Peyer's patch (tissue), 4 donors: Measurements from ENCODE around the gene NR0B2.

ENCODE experiments used
- POLR2A ChIP-seq, 2 donors: fragments of 450-650 bp; IDR thresholded peaks; one replicate each; pipeline ENCODE4 v1.5.1; 2017; ENCODE audit warnings: antibody characterized with exemption in 2 of 2, mild to moderate bottlenecking in 2 of 2, moderate library complexity in 2 of 2
- TF ChIP-seq, protein P1 (sequence below), 6 experiments: fragments of 450-650 bp in 4 of 6; fragments of 200-600 bp in 2 of 6; sonication (generic) in 1 of 6; IDR thresholded peaks; one replicate each; pipeline ENCODE4 v1.5.1; 2017 to 2019; ENCODE audit warnings: antibody characterized with exemption in 6 of 6, mild to moderate bottlenecking in 3 of 6, moderate library complexity in 1 of 6

- TF ChIP-seq, protein P1, sequence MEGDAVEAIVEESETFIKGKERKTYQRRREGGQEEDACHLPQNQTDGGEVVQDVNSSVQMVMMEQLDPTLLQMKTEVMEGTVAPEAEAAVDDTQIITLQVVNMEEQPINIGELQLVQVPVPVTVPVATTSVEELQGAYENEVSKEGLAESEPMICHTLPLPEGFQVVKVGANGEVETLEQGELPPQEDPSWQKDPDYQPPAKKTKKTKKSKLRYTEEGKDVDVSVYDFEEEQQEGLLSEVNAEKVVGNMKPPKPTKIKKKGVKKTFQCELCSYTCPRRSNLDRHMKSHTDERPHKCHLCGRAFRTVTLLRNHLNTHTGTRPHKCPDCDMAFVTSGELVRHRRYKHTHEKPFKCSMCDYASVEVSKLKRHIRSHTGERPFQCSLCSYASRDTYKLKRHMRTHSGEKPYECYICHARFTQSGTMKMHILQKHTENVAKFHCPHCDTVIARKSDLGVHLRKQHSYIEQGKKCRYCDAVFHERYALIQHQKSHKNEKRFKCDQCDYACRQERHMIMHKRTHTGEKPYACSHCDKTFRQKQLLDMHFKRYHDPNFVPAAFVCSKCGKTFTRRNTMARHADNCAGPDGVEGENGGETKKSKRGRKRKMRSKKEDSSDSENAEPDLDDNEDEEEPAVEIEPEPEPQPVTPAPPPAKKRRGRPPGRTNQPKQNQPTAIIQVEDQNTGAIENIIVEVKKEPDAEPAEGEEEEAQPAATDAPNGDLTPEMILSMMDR (IDR thresholded peaks at IDR 0.05): no peak
- no peak for TF ChIP-seq POLR2A (IDR thresholded peaks at IDR 0.05)
Observed at GRCh38 chr1:26874896-26875295, 38.9 kb downstream of the NR0B2 start.
